AG09309 (cell line): ENCODE results near the gene AMMECR1.
A peak's percentile ranks its signal among the peaks of the same experiment; 100 is the strongest.

Experiments used
- DNase-seq: peaks from one replicate; pipeline ENCODE4 v3.0.0-alpha.2; 2010; ENCODE audit warnings: low read depth
- H3K4me3 ChIP-seq: 2 replicates; pipeline ENCODE4 v1.5.1; 2011; ENCODE audit warnings: mild to moderate bottlenecking, low read depth, low read length, moderate library complexity; ENCODE audit not compliant: control insufficient read depth
- TF ChIP-seq, protein P1 (sequence below): IDR thresholded peaks from 2 replicates; pipeline ENCODE4 v1.5.1; 2011; ENCODE audit warnings: mild to moderate bottlenecking, low read depth, low read length, inconsistent platforms; ENCODE audit not compliant: insufficient read depth, control insufficient read depth; ENCODE audit errors: missing control alignments

AMMECR1 gene

DNA sequence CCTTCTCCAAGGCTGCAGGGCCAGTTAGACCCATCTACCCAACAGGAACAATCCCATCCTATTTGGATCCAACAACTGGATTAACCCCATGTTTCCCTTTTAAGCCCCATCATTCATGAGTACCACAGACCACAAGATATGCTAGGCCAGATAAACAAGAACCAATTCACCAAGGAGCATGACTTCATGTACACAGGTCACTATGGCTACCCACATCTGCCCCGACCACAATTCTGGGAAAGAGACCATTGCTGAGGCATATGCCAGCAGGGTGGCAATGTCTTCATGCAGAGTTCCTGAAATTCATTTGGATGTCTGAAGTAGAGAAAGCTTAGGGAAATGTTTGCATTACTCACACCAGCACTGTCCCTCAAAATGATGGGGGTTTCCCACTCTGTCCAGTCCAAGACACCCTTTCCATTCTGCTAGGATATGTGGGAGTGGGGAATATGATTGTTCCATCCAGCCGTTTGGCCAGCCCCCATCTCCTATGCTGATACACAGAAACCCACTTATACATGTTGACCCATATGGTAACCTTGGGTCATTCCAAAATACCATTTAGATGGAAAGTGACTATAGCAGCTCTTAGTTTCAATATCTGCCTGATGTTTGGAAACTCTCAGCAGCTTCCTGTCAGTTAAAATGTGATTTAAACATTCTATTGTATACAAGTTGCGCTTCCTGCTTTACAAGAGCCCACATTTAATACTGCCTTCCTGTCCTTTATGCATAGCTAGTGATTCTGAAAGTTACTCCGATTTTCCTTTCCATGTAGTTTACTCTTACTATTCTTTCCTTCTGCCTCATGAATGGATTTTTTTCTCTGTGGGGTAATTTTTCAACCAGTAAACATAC, 129.0 kb downstream of the AMMECR1 start:
- no peak overlapping the region for H3K4me3 ChIP-seq
- no peak for DNase-seq
- TF ChIP-seq, protein P1, sequence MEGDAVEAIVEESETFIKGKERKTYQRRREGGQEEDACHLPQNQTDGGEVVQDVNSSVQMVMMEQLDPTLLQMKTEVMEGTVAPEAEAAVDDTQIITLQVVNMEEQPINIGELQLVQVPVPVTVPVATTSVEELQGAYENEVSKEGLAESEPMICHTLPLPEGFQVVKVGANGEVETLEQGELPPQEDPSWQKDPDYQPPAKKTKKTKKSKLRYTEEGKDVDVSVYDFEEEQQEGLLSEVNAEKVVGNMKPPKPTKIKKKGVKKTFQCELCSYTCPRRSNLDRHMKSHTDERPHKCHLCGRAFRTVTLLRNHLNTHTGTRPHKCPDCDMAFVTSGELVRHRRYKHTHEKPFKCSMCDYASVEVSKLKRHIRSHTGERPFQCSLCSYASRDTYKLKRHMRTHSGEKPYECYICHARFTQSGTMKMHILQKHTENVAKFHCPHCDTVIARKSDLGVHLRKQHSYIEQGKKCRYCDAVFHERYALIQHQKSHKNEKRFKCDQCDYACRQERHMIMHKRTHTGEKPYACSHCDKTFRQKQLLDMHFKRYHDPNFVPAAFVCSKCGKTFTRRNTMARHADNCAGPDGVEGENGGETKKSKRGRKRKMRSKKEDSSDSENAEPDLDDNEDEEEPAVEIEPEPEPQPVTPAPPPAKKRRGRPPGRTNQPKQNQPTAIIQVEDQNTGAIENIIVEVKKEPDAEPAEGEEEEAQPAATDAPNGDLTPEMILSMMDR: no peak

DNA sequence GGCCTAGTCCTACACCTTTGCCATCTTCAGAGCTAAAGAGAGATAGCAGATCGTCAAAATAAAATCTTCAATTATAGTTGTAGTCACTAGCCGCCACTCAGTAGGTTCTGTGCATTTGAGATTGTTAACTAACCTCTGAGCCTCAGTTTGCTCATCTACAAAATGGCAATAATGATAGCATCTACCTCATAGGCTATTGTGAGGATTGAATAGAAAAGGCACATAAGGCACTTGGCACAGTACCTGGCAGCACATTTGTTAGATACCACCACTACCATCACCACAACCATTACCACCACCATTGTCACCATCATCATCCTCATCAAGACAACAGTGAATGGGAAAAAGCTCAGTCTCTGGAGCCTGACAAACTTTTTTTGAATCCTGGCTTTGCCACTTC, 134.6 kb downstream of the AMMECR1 start:
- TF ChIP-seq, protein P1: no peak
- no peak for DNase-seq
- no peak overlapping the region for H3K4me3 ChIP-seq

DNA sequence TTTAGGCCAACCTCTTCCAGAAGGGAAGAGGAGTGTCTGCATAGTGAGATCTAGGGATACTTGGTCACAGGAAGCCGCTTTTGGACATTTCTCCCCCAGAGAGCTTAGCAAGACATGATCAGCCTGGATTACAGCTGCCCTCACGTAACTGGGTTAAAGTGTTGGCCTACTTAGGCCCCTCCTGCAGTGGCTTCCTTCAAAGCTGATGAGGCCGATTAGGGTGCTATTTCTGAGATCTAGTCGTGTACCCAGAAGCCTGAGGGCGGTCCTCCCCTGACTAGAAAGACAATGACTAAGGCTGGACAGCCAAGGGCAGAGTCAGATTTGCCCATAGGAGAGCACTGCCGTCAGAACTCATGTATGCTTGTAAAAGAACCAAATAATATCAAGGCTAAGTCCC, 135.0 kb downstream of the AMMECR1 start:
- no peak overlapping the region for H3K4me3 ChIP-seq
- TF ChIP-seq, protein P1: no peak
- DNase-seq: no peak

DNA sequence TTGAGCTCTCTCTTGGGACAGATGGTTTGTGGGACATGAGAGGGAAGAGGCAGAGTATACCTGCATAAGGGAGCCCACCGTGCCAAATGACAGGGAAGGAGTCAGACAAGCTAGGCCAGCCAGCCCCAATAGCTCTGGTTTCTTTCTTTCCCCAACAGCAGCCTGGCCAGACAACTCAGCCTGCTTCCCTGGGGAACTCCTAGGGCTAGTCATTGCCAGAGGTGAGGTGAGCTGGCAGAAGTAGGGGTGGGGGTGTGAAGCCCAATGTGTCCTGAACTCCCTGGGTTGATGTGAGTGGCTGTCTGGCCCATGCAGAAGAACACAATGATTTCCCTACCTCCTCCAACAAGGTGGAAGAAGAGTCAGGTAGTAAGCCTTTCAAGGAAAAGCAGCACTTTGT, 135.5 kb downstream of the AMMECR1 start:
- TF ChIP-seq, protein P1: no peak
- H3K4me3 ChIP-seq: no peak overlapping the region

DNA sequence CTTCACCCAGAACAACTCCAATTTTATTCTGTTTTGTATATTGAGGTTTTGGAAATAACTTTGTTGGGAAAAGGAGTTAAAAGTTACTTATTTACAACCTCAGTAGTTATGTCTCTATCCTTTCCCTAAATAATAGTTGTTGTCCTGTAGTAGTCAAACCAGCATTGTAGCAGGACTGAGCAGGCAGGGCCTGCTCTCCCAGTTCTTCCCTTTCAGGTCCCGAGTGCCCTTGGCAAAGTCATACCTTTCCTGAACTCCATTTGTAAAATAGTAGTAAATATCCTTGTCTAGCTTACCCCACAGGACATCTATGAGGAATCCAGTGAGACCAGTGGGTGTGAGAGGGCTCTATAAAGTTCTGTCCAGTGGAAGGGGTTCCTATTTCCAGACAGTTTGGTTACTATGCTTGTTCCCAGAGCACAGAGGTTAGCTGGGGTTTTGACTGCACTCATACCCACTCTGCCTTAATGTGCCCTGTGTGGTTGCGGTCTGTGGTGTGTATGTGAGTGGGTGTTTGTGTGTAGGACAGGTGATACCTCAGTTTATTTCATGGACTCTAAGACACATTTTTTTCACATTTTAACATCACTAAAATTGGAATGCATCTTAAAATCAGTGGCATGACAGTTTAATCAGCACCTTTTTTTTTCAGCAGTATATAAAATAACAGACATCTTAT, 136.3 kb downstream of the AMMECR1 start:
- TF ChIP-seq, protein P1: no peak
- no peak overlapping the region for H3K4me3 ChIP-seq

More for the DNA sequence above, 135.5 kb downstream of the AMMECR1 start:
- no peak for DNase-seq

DNA sequence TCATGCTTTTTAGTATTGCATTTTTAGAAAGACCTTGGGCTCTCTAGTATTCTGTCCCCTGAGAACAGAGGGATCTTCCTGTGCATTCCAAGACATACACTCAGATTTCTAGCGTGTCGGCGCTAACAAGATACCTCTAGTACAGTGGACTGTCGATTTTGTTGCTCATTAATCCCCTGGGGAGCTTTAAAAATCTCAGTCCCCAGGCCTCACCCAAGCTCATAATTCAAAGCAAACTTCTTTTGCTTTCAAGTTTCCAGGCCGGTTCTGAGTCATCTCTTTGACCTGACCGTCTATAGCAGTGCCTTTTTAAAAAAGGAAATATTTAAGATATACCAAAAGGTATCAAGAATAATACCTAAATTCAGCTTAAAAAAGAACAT, 137.0 kb downstream of the AMMECR1 start:
- TF ChIP-seq, protein P1: no peak
- no peak overlapping the region for H3K4me3 ChIP-seq
- DNase-seq: peak; percentile 48

More for the DNA sequence above, 136.3 kb downstream of the AMMECR1 start:
- no peak for DNase-seq
